ENCODE data around the gene DRG2. TPM values are rescaled to one million over a fixed set of nuclear protein-coding genes. Genes with fewer than 3 reads are reported as not detected.

Gene DRG2, protein sequence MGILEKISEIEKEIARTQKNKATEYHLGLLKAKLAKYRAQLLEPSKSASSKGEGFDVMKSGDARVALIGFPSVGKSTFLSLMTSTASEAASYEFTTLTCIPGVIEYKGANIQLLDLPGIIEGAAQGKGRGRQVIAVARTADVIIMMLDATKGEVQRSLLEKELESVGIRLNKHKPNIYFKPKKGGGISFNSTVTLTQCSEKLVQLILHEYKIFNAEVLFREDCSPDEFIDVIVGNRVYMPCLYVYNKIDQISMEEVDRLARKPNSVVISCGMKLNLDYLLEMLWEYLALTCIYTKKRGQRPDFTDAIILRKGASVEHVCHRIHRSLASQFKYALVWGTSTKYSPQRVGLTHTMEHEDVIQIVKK
- total RNA-seq: 33.4 and 48.9 TPM in 2 replicates

GRCh38 chr17:18087610-18088491, at the start of gene DRG2:
DRG2 (plus strand) TSS chr17:18087948; CDS start chr17:18088024, 76 bp downstream.

DNA sequence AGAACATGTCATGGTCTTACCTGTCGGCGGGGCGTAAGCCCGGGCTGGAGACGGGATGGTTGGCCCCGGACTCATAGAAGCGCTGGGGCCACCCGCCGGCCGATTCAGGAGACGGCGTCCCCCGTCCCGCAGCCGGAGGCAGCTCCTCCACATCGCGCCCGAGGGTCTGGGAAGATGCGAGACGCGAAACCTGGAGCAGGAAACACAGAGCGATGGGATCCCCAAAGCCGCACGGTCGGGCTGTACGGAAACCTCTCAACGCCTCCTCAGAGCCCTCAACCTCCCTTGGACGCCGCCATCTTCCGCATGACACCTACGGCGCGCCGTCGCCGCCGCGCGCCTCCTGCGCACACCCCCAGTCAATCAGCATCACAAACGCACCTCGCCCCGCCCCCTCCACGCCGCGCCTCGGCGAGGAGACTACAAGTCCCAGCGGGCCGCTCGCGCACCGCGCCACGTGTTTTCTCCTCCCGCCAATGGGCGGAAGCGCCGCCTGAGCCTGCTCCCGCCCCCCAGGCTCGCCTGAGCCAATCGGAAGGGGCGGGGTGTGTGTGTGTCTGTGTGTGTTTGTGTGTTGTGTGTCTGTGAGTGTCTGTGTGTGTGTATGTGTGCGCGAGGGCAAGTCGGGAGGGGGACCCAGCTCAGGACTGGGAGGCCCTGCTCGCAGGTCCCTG, 48.8 kb upstream of the DRG2 start, which contains the start of the genes ATPAF2 and GID4:
TSS of gene ATPAF2 (minus strand) at position 308 of the 674 bp plus-strand sequence. CDS start at position 153, 155 bp downstream.
TSS of gene GID4 (plus strand) at position 548 of the 674 bp plus-strand sequence. CDS start at position 605, 57 bp downstream.

GRCh38 chr17:18108401-18109312, 20.9 kb downstream of the DRG2 start, which contains the start of gene MYO15A:
MYO15A (plus strand) TSS chr17:18108756; CDS start chr17:18118801, 10,045 bp downstream.

Other genes starting within 250 kb of the DRG2 start
- 75.8 and 87.6 TPM in 2 replicates for gene TOM1L2, start 115.5 kb upstream of the DRG2 start, total RNA-seq
- 2.6 and 5.1 TPM in 2 replicates for gene DRC3, start 115.1 kb upstream of the DRG2 start, total RNA-seq
- gene ATPAF2, start 48.8 kb upstream of the DRG2 start, total RNA-seq: 17.3 and 20.6 TPM in 2 replicates
- 6.8 and 7.9 TPM in 2 replicates for gene GID4, start 48.5 kb upstream of the DRG2 start, total RNA-seq
- 2.0 and 2.1 TPM in 2 replicates for gene MYO15A, start 20.8 kb downstream of the DRG2 start, total RNA-seq
- 98.5 and 149 TPM in 2 replicates for gene ALKBH5, start 95.9 kb downstream of the DRG2 start, total RNA-seq
- gene LLGL1, start 137.7 kb downstream of the DRG2 start, total RNA-seq: 50.0 and 51.0 TPM in 2 replicates
- gene FLII, start 170.8 kb downstream of the DRG2 start, total RNA-seq: 139 and 481 TPM in 2 replicates
- 18.1 and 76.3 TPM in 2 replicates for gene MIEF2, start 172.7 kb downstream of the DRG2 start, total RNA-seq
- gene TOP3A, start 227.0 kb downstream of the DRG2 start, total RNA-seq: 29.1 and 42.1 TPM in 2 replicates
- 15.3 and 19.6 TPM in 2 replicates for gene SMCR8, start 227.3 kb downstream of the DRG2 start, total RNA-seq